HG03378 (cell line): ENCODE results near the gene FAM78B.

Experiments
- ATAC-seq: cut with Tn5 transposase; IDR thresholded peaks from one replicate; pipeline ENCODE4 v1.9.1; 2021; ENCODE audit warnings: mild to moderate bottlenecking, moderate library complexity; ENCODE audit not compliant: unreplicated experiment

FAM78B gene

GRCh38 chr1:166164995-166165660 lies 1.7 kb downstream of the FAM78B start:
- ATAC-seq = no peak

DNA sequence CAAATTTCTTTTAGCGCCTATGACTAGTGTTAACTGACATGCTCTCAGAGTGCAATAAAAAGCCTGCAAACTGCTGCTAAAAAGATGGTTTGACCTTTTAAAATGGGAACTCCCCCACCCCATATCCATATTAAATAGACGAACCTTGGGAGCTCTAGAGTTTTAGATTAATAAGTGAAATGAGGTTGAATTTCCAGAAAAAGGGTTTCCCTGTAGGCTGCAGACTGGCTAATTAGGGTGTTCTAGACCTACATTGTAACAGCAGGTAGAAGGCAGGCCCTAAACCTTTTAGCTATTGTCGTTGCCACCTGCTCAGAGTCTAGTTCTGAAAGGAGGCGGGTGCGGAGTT lies 2.2 kb downstream of the FAM78B start:
- ATAC-seq = no peak

DNA sequence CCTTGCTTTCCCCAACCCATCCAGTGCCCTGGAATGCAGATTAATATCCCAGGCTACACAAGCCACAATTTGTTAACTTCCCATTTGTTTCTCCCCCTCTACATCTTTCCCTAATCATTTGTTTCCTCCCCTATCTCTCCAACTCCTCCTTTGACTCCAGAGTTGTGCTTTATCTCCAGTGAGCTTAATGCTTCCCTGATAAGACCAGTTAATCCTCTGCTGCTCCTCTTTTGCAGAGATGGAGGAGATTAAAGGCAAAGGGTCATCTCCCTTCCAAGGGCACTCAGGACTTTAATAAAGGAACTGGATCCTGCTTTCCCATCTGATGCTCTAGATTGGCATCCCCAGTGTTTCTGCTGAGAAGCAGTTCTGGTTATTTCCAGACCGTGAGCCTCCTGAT lies 7.1 kb downstream of the FAM78B start:
- ATAC-seq = no peak

DNA sequence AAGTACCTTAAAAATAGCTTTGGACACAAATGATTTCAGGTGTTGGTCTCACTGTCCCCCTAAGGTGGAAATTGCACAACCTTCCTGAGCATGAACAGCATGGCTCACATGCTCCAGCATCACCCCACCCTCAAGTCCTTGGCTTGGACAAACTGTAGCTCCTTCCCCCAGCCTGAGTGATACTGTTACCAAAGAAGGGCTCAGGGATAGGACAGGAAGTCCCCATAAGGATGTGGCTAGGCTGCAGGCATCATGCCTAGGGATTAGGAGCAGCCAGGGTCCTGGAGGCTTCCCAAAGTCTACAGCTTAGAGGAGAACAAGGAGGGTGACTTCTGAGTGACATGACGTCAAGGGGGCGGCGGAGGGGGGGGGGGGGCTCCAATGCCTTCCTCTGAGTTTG lies 10.1 kb downstream of the FAM78B start:
- ATAC-seq = no peak

- ATAC-seq = no peak
These were observed 11.7 kb downstream of the FAM78B start for GRCh38 chr1:166155108-166155507.

DNA sequence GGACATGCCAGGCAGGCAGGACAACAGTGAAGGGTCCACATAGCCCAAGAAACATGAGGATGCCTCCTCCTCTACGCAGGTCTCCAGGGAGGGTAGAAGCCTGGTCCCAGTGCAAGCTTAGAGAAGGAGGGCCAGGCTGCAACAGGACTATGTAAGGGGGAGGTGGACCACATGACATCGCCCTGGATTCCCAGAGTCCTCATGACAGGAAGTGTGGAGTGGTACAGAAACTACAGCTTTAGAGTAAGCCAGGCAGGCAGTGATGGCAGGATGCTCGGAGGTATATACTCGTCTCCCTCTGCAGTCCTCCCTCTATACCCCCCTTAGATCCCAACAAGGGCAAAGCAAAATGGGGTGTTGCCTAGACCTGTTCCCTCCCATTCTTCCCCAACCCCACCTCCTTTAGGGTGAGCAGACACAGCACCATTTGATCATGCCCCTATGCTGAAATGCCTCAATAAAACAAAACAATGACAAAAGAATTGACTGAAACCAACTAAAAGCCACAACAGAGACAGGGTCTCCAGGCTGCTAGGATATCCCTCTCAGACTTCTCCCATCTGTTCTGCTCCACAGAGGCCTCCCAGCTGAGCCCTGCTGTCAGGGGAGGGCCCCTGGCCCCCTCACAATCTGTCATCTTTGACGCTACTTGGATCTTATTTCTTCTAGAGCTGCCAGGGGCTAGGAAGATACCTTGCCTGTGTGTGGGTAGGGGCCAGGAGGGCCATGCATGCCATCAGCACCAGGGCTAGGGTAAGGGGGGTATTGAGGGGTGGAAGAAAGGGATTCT lies 13.1 kb downstream of the FAM78B start:
- no peak for ATAC-seq

DNA sequence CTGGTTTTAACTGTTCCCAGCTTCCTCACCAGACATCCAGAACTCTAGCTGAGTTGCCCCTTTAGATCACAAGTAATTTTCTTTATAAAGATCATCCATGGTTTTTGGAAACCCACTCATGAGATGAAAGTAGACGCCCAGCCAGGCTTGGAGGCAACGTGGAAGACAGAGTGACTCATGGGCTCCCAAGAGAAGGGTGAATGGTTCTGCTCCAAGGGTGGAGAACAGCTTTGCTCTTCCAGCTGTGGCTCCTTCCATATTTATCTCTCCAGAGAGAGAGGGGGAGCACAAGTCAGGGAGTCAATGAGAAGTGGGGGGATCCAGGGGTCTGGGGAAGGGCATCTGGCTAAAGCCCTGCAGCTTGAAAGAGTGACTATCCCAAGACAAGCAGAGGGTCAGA lies 13.8 kb downstream of the FAM78B start:
- no peak for ATAC-seq

GRCh38 chr1:166151804-166152203 lies 15.0 kb downstream of the FAM78B start:
- ATAC-seq = no peak

GRCh38 chr1:166145499-166145898 lies 21.3 kb downstream of the FAM78B start:
- ATAC-seq = no peak

- no peak for ATAC-seq
These were observed 24.8 kb downstream of the FAM78B start for GRCh38 chr1:166141969-166142368.

DNA sequence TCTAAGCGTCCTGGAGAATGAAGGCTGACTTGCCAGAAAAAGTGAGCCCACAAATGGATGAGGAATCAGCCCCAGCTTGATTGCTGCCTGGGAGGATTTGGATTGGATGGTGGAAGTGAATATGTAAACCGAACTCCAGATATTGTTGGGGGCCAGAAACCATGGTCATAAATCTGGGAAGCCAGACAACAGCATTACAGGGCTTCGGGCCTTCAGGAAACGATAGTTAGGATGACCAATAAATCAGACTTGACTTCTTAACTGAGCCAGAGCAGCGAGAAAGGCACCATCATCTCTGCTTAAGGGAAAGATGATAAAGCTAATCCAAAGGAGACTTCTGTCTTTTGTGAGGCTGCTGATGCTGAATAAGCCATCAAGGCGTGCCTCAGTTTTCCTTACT lies 26.6 kb downstream of the FAM78B start:
- no peak for ATAC-seq

GRCh38 chr1:166139735-166140134 lies 27.1 kb downstream of the FAM78B start:
- no peak for ATAC-seq

DNA sequence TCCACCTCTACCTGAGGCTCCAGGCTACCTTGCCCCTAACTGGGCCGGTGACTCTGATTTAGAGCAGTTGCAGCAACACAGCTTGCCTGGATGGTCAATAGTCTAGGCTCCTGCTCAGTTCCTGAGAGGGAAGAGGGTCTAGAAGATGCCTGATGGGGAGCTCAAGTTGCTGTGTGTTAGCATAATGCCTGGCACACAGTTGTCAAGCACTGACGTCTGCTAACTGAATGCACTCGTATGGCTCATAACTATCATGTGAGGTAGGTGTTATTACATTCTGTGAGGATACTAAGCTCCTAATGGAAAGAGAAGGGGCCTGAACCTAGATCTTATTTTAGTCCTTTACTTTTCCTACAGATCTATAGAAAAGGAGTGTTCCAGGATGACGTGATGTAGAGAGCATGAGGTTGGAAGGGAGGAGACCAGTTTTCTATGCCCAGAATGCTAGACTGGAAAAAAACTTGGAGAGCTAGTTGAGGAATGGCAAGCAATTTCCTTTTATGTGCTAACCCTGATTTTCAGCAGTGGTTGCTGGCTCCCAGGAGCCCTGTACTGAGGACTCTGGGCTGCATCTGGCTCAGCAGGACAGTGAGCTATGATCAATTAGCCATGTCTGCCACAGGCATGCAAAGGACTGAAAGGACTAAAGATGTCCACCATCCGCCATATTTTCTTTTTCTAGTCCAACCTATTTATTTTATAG lies 30.0 kb downstream of the FAM78B start:
- no peak for ATAC-seq

- ATAC-seq = no peak
These were observed 30.6 kb downstream of the FAM78B start for GRCh38 chr1:166136222-166136621.

DNA sequence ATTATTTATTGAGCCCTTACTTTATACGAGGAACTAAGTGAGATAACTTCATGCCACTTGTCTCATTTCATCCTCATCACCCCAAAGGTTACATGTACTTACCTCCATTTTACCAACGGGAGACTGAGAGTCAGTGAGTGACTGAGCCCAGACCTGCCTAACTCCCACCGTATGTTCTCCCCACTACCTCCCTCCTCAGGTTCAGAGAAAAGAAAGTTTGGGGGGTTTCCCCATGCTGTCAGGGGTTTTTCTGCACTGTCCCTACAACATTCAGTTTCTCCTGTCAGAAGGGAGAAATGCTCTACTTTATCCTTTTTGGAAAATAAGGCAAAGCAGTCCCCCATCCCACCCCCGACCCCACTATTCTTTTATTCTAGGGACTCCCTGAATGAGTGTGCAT lies 32.9 kb downstream of the FAM78B start:
- no peak for ATAC-seq

DNA sequence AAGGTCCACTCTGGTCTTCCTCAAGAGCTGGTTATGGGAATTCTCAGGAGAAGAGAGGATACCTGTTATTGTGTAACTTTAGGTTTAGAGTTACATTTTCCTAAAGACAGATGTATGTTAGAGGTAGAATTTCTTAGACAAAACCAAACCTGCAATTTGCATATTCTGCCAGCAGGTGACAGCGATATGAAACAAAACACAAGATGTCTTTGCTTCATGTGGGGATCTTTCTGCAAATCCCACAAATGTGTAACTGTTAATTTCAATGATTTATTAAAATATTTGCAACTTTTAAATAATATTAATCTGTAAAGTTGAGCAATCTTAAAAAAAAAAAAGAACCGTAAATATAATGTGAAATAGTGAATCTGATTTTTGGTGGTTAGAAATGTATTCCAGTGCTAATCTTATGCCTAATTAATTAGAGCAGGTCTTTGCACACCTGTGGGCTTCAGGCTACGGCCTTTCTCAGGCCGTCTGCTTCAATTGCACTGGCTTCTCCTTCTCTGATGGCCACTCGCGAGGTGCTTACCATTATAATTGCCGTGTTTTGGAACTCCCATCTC lies 33.4 kb downstream of the FAM78B start:
- ATAC-seq = no peak

DNA sequence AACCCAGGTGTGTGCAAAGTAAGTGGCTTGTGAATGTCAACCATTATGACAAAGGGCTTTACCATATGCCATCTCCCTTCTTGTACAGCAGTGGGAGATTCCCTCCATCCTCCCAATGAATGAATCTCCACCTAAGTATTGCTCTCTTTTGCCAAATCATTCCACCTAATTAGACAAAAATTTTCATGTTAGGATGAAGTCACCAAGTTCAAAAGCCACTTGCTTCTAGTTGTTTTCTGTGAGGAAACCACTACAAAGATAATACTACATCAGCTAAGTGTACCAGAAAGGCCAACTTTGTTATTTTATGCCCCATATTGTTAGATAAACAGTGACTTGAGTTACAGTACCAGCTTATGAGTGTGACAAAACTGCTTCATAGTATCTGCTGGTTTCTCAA lies 34.3 kb downstream of the FAM78B start:
- no peak for ATAC-seq

GRCh38 chr1:166129006-166129405 lies 37.8 kb downstream of the FAM78B start:
- ATAC-seq = no peak

DNA sequence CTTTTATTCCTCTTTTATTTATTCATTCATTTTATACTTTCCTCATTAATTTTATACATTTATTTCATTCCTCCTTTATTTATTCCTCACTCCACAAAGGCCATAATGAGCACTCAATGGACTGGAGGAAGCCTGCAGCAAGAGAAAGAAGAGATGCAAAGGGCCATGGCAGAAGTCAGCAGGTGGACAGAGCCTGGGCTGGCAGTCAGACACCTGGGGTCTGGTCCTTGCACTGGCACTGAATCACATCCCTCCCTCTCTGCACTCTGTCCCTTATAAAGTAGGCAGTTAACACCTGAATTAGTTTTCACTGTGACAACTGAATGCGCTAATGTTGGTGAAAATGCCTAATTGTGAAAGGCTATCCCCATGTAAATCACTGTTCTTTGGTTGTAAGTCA lies 38.6 kb downstream of the FAM78B start:
- ATAC-seq = no peak

GRCh38 chr1:166127003-166127402 lies 39.8 kb downstream of the FAM78B start:
- no peak for ATAC-seq

DNA sequence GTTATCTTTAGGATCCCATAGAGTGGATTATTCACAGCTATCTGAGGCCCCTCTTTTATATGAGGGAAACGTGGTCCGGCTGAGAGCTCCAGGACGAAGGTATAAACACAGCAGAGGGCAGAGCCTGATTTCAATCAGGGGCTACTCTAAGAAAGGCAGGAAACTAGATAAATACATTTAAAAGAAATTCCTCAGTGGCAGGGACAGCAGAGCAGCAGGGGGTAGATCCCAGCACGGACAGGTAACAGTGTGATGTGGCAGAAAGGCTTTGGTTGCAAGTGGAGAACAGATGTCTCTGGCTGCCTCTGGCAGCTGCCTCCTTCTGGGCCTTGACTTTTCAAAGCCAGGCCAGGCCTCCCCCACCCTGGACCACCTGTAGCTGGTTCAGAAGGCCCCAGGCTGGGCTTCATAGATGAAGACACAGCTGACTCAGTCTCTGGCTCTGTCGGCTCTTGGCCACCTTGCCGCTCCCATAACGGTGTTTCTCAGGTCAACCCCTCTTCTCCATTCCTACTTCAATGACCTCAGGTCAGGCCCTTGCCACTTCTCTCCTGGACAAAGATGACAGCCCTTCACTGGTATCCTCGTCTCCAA lies 43.8 kb downstream of the FAM78B start:
- no peak for ATAC-seq
